Measurements from ENCODE around the gene ZNF398. TPM values are rescaled to one million over a fixed set of nuclear protein-coding genes. Genes with fewer than 3 reads are reported as not detected.

ZNF398 gene
- total and polyA plus RNA-seq, 9 of the 15 experiments (the other 6 are each of a cell fraction or from before 2014, with no cell fraction given), result 4.0 to 18.6 (median 10.4) TPM

GRCh38 chr7:149147072-149147751 is at the start of gene ZNF398 (continued):
- no peak for TF ChIP-seq RREB1 (CRISPR knock-in tag; IDR thresholded peaks at IDR 0.05)
- peak; percentile 64; the same call in 1 of the 2 replicates for TF ChIP-seq ZHX1 (conservative IDR thresholded peaks at IDR 0.05; ENCODE audit: low read length)
- TF ChIP-seq ZBED1 (IDR thresholded peaks at IDR 0.05), result no peak; the same call in 1 of the 2 replicates
- peak; percentile 55 for TF ChIP-seq GMEB1 (CRISPR knock-in tag; IDR thresholded peaks at IDR 0.05)
- TF ChIP-seq ZNF717 (CRISPR knock-in tag; IDR thresholded peaks at IDR 0.05), result no peak
- TF ChIP-seq EHMT2 (IDR thresholded peaks at IDR 0.05), result no peak
- no peak for TF ChIP-seq NR0B1 (IDR thresholded peaks at IDR 0.05; ENCODE audit: partially characterized antibody)
- TF ChIP-seq KDM5B (IDR thresholded peaks at IDR 0.05; ENCODE audit: insufficient replicate concordance, low read depth, low read length), result peak; percentile 81
- peak; percentile 75 for TF ChIP-seq MAX (CRISPR knock-in tag; IDR thresholded peaks at IDR 0.05)
- TF ChIP-seq COPS2 (conservative IDR thresholded peaks at IDR 0.05), result no peak
- TF ChIP-seq ARID2 (IDR thresholded peaks at IDR 0.05), result 0 out of 2 replicates have a peak, but pooled peaks have one; percentile 10
- TF ChIP-seq HNRNPLL (IDR thresholded peaks at IDR 0.05; ENCODE audit: low read depth, low read length, poor library complexity, severe bottlenecking), result no peak
- no peak for TF ChIP-seq ARID3A (IDR thresholded peaks at IDR 0.05; ENCODE audit: borderline replicate concordance, low read depth, low read length)

Data from K562 (cell line).